ENCODE data around the gene AUTS2.

GRCh38 chr7:70353330-70353945 lies 755.2 kb downstream of the AUTS2 start:
- no peak for TF ChIP-seq EZH2 (IDR thresholded peaks at IDR 0.05; ENCODE audit: borderline replicate concordance, low read length)
- no peak for TF ChIP-seq CTCF (IDR thresholded peaks at IDR 0.05; ENCODE audit: low read length)

Measured in OCI-LY1 (cell line).